Uterus (tissue), 2 donors: ENCODE data around the gene PTPRM.

Source experiments
- POLR2A ChIP-seq, 2 donors: fragments of 450-650 bp; IDR thresholded peaks; one replicate each; pipeline ENCODE4 v1.6.1; 2016; ENCODE audit warnings: antibody characterized with exemption in 2 of 2, mild to moderate bottlenecking in 1 of 2, moderate library complexity in 1 of 2
- TF ChIP-seq, protein P1 (sequence below), 4 experiments: fragments of 200-600 bp in 2 of 4; fragments of 450-650 bp in 2 of 4; sonication (generic) in 2 of 4; IDR thresholded peaks; one replicate each; pipeline ENCODE4 v1.5.1; 2016 to 2019; ENCODE audit warnings: antibody characterized with exemption in 4 of 4, mild to moderate bottlenecking in 2 of 4, moderate library complexity in 1 of 4

GRCh38 chr18:7720395-7720794 is 153.3 kb downstream of the PTPRM start:
- TF ChIP-seq, protein P1, sequence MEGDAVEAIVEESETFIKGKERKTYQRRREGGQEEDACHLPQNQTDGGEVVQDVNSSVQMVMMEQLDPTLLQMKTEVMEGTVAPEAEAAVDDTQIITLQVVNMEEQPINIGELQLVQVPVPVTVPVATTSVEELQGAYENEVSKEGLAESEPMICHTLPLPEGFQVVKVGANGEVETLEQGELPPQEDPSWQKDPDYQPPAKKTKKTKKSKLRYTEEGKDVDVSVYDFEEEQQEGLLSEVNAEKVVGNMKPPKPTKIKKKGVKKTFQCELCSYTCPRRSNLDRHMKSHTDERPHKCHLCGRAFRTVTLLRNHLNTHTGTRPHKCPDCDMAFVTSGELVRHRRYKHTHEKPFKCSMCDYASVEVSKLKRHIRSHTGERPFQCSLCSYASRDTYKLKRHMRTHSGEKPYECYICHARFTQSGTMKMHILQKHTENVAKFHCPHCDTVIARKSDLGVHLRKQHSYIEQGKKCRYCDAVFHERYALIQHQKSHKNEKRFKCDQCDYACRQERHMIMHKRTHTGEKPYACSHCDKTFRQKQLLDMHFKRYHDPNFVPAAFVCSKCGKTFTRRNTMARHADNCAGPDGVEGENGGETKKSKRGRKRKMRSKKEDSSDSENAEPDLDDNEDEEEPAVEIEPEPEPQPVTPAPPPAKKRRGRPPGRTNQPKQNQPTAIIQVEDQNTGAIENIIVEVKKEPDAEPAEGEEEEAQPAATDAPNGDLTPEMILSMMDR (IDR thresholded peaks at IDR 0.05), result no peak
- no peak for TF ChIP-seq POLR2A (IDR thresholded peaks at IDR 0.05)
